ENCODE measurements around the gene TNFSF8. TPM values are rescaled to one million over a fixed set of nuclear protein-coding genes. Genes with fewer than 3 reads are reported as not detected.

Gene TNFSF8
- total RNA-seq, 4 donors from 2014 or later = 0.51 to 1.5 (median 1.1) TPM

- no peaks in the 10 kb centered on the region for H3K27me3 ChIP-seq
- no peaks in the 10 kb centered on the region for H3K4me1 ChIP-seq
- no peak overlapping the region for H3K4me3 ChIP-seq
- H3K36me3 ChIP-seq = no peaks in the 10 kb centered on the region
- no peak for TF ChIP-seq POLR2A (IDR thresholded peaks at IDR 0.05)
- no peak for TF ChIP-seq CTCF (IDR thresholded peaks at IDR 0.05)
- intact Hi-C loops (cut with DNase I; ENCODE audit: low total_unique reads) = no loop called here
- DNase-seq = no peak
- H3K9me3 ChIP-seq = no peaks in the 10 kb centered on the region
- H3K27ac ChIP-seq = no peak overlapping the region
Observed at GRCh38 chr9:114867327-114867726, 63.1 kb downstream of the TNFSF8 start.

GRCh38 chr9:114864471-114864870 lies 65.9 kb downstream of the TNFSF8 start:
- DNase-seq = no peak
- Histone ChIP-seq H3K4me1 (no peaks in the 10 kb centered on the region), H3K9me3 (no peaks in the 10 kb centered on the region), H3K4me3 (no peak overlapping the region), H3K27me3 (no peaks in the 10 kb centered on the region), H3K27ac (no peak overlapping the region), H3K36me3 (no peaks in the 10 kb centered on the region)
- intact Hi-C loops (cut with DNase I; ENCODE audit: low total_unique reads) = no loop called here
- TF ChIP-seq CTCF (IDR thresholded peaks at IDR 0.05) (no peak), POLR2A (IDR thresholded peaks at IDR 0.05) (no peak)

GRCh38 chr9:114861922-114862605 lies 68.3 kb downstream of the TNFSF8 start:
- H3K27me3 ChIP-seq = no peaks in the 10 kb centered on the region
- no peak overlapping the region for H3K27ac ChIP-seq
- H3K4me1 ChIP-seq = no peaks in the 10 kb centered on the region
- H3K36me3 ChIP-seq = no peaks in the 10 kb centered on the region
- no peak overlapping the region for H3K4me3 ChIP-seq
- no peak for DNase-seq
- TF ChIP-seq POLR2A (IDR thresholded peaks at IDR 0.05) = no peak
- TF ChIP-seq CTCF (IDR thresholded peaks at IDR 0.05) = no peak
- no peaks in the 10 kb centered on the region for H3K9me3 ChIP-seq
- intact Hi-C loops (cut with DNase I; ENCODE audit: low total_unique reads) = no loop called here

DNA sequence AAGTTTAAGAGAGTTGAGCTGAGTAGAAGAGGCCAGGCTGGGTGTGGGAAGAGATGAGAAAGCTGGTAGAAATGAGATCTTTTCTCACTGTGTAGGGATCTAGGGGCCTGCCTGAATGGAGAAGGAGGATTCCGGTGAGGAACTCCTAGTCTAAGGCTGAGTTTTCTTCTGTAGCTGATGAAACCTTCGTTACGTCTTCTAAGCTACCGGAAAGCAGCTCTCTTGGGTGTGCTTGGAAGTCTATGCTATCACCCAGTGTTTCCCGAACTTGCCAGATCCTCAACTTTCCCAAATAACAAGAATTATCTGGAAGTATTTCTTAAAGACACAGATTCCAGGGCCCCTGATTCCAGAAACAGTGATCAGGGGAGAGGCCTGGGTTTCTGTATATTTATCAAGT lies 69.1 kb downstream of the TNFSF8 start:
- H3K4me1 ChIP-seq = no peaks in the 10 kb centered on the region
- intact Hi-C loops (cut with DNase I; ENCODE audit: low total_unique reads) = no loop called here
- TF ChIP-seq CTCF (IDR thresholded peaks at IDR 0.05) (no peak), POLR2A (IDR thresholded peaks at IDR 0.05) (no peak)
- no peaks in the 10 kb centered on the region for H3K27me3 ChIP-seq
- H3K36me3 ChIP-seq = no peaks in the 10 kb centered on the region
- no peak overlapping the region for H3K4me3 ChIP-seq
- no peak for DNase-seq
- H3K27ac ChIP-seq = no peak overlapping the region
- no peaks in the 10 kb centered on the region for H3K9me3 ChIP-seq

GRCh38 chr9:114860187-114860586 lies 70.2 kb downstream of the TNFSF8 start:
- no peaks in the 10 kb centered on the region for H3K4me1 ChIP-seq
- DNase-seq = no peak
- no peaks in the 10 kb centered on the region for H3K9me3 ChIP-seq
- H3K27me3 ChIP-seq = no peaks in the 10 kb centered on the region
- no peak overlapping the region for H3K27ac ChIP-seq
- intact Hi-C loops (cut with DNase I; ENCODE audit: low total_unique reads) = no loop called here
- H3K36me3 ChIP-seq = no peaks in the 10 kb centered on the region
- no peak for TF ChIP-seq POLR2A (IDR thresholded peaks at IDR 0.05)
- no peak for TF ChIP-seq CTCF (IDR thresholded peaks at IDR 0.05)
- no peak overlapping the region for H3K4me3 ChIP-seq
